ENCODE results near the gene FOSL1.
A peak's percentile ranks its signal among the peaks of the same experiment; 100 is the strongest.

FOSL1 gene
- 0.49 to 8.4 (median 2.2) reads per million in 18 experiments for total RNA-seq

- DNase-seq: peak; percentile 93 to 94
These were observed at the start of gene FOSL1 for GRCh38 chr11:65900125-65900898. Gene FOSL1, minus strand, starts transcription at chr11:65900388. Its CDS starts 49 bp downstream, at chr11:65900339.

GRCh38 chr11:65947603-65948125, 47.5 kb upstream of the FOSL1 start:
- no peak for DNase-seq

GRCh38 chr11:65947133-65947532, 46.9 kb upstream of the FOSL1 start:
- DNase-seq: no peak

GRCh38 chr11:65946655-65947054, 46.5 kb upstream of the FOSL1 start:
- no peak for DNase-seq

GRCh38 chr11:65945941-65946558, 45.9 kb upstream of the FOSL1 start:
- no peak for DNase-seq

DNA sequence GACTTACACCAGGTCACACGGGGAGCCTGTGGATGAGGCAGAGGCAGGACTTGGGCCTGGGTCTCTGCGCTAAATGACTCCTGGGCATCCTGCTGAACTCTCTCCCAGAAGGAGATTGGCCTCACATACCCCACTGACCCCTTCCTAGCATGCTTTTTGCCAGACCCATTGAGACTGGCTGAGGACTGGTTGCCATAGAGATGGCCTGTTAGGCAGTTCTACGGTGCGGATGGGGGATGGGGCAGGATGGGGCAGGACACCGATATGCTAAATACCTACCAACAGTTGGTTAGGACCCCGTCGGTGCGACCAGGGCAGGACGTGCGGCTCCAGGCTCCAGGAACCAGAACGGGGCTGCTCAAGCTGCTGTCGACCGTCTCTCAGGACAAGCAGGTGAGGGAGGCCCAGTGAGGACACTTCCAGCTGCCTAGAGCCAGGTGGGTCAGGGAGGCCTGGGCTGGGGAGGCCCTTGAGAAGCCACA, 45.3 kb upstream of the FOSL1 start, which contains the start of gene TSGA10IP:
Gene TSGA10IP (plus strand): TSS at position 51 of the 482 bp plus-strand sequence. CDS start 196 bp downstream, at position 247.
- DNase-seq: no peak

GRCh38 chr11:65944767-65945166, 44.6 kb upstream of the FOSL1 start:
- DNase-seq: no peak

GRCh38 chr11:65944191-65944590, 44.0 kb upstream of the FOSL1 start:
- no peak for DNase-seq

DNA sequence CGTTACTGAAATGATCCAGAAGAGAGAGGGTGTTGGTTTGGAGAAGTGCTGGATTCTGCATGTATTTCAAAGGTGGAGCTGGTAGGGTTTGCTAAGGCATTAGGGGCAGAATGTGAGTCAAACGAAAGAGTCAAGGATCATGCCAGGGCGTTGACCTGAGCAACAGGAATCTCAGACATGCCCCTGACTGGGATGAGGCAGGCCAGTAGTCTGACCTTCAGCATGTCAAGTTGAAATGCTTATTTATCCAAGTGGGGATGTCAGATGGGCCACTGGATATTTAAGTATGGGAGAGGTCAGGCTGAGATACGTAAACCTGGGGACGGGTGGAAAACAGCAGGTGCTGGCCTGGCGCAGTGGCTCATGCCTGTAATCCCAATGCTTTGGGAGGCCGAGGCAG, 42.3 kb upstream of the FOSL1 start:
- DNase-seq: no peak

DNA sequence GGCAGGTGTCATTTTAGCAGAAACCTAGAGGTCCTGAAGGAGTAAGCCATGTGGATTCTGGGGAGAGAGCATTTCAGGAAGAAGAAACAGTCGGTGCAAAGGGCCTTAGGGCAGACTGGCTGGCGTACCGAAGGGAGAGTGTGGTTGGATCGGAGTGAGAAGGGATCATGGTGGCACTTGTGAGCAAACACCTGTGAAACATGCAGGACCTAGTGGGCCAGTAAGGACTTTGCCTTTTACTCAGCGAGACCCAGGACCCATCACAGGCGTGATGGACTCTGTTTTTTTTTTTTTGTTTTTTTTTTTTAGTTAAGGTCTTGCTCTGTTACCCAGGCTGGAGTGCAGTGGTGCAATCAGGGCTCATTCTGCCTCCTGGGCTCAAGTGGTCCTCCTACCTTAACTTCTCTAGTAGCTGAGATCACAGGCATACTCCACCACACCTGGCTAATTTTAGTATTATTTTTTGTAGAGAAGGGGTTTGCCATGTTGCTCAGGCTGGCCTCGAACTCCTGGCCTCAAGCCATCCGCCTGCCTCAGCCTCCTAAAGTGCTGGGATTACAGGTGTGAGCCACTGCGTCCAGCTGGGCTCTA, 41.6 kb upstream of the FOSL1 start:
- DNase-seq: no peak

DNA sequence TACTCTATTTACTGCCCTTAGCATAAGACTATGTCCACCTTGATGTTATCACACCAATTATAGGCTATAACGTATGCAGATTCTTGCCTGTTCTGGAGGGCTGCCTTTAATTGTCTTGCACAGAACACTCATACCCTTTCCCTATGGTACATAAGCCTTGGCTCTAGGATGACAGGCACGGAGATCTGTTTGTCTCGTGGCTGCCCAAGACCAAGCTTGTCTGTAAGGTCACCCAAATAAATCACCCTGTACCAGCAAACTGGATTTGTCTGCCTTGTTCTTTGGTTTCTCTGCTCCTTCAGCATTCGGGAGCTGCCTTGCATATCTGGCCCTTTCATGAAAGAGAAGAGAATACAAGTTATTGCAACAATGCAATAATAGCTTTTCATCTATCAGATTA, 37.6 kb upstream of the FOSL1 start:
- no peak for DNase-seq

DNA sequence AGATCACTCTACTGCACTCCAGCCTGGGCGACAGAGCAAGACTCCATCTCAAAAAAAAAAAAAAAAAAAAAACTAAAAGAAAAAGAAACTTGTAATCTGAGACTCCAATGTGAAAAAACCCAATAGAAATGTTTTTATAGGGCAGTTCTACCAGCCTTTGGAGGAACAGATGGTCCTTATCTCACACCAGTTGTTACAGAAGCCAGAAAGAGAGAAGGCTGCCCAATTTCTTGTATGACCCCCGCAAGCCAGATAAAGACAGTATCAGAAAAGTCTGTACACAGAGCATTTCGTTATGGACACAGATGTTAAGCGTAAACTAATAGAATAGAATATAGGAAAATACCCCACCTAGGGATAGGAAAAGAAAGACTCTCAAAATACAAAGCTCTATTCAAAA, 33.8 kb upstream of the FOSL1 start:
- DNase-seq: no peak

- peak in 1 of 2 donors; percentile 33 for DNase-seq
These were observed 32.4 kb upstream of the FOSL1 start for GRCh38 chr11:65932558-65932919.

GRCh38 chr11:65931773-65932557, 31.8 kb upstream of the FOSL1 start:
- DNase-seq: no peak

GRCh38 chr11:65928667-65929066, 28.5 kb upstream of the FOSL1 start:
- DNase-seq: no peak

- DNase-seq: peak; percentile 65 to 73
These were observed 27.8 kb upstream of the FOSL1 start for GRCh38 chr11:65927904-65928397.

GRCh38 chr11:65925397-65925796, 25.2 kb upstream of the FOSL1 start:
- no peak for DNase-seq

GRCh38 chr11:65922565-65922964, 22.4 kb upstream of the FOSL1 start:
- DNase-seq: no peak

- DNase-seq: no peak
These were observed 21.7 kb upstream of the FOSL1 start for GRCh38 chr11:65921876-65922275.

- no peak for DNase-seq
These were observed 20.9 kb upstream of the FOSL1 start for GRCh38 chr11:65921033-65921555.

- no peak for DNase-seq
These were observed 20.2 kb upstream of the FOSL1 start for GRCh38 chr11:65920372-65920802.

Data from inflammatory macrophage (primary cell).